ENCODE measurements around the gene ZNF100.

The ZNF100 gene

DNA sequence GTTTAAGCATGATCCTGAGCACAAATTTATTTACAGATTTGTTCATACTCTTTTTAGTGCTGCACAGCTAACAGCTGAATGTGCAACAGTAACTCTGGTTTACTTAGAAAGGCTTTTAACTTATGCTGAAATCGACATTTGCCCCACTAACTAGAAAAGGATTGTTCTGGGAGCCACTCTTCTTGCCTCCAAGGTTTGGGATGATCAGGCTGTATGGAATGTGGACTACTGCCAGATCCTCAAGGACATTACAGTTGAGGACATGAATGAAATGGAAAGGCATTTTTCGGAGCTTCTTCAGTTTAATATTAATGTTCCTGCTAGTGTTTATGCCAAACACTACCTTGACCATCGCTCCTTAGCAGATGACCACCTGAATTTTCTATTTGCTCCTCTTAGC, 16.0 kb downstream of the ZNF100 start:
- peaks cover 83% of the 10 kb centered on the region for H3K79me2 ChIP-seq (ENCODE audit: insufficient read depth, low read length)
- H4K20me1 ChIP-seq (ENCODE audit: insufficient read depth, low read length, poor library complexity, severe bottlenecking) = peaks cover 24% of the 10 kb centered on the region
- peaks cover 57% of the 10 kb centered on the region for H3K36me3 ChIP-seq (ENCODE audit: insufficient read depth, low read length)
- TF ChIP-seq EZH2phosphoT487 (IDR thresholded peaks at IDR 0.05; ENCODE audit: borderline replicate concordance) = no peak
- TF ChIP-seq, protein P1, sequence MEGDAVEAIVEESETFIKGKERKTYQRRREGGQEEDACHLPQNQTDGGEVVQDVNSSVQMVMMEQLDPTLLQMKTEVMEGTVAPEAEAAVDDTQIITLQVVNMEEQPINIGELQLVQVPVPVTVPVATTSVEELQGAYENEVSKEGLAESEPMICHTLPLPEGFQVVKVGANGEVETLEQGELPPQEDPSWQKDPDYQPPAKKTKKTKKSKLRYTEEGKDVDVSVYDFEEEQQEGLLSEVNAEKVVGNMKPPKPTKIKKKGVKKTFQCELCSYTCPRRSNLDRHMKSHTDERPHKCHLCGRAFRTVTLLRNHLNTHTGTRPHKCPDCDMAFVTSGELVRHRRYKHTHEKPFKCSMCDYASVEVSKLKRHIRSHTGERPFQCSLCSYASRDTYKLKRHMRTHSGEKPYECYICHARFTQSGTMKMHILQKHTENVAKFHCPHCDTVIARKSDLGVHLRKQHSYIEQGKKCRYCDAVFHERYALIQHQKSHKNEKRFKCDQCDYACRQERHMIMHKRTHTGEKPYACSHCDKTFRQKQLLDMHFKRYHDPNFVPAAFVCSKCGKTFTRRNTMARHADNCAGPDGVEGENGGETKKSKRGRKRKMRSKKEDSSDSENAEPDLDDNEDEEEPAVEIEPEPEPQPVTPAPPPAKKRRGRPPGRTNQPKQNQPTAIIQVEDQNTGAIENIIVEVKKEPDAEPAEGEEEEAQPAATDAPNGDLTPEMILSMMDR (conservative IDR thresholded peaks at IDR 0.05; ENCODE audit: low read length) = no peak
- no peaks in the 10 kb centered on the region for H3K27me3 ChIP-seq (ENCODE audit: insufficient read depth, low read length, poor library complexity, severe bottlenecking)
- H3K9ac ChIP-seq (ENCODE audit: low read depth, low read length, poor library complexity, severe bottlenecking) = no peak overlapping the region
- no peaks in the 10 kb centered on the region for H3K4me1 ChIP-seq (ENCODE audit: insufficient read depth, low read length, poor library complexity, severe bottlenecking)
- no peaks in the 10 kb centered on the region for H3K9me3 ChIP-seq (ENCODE audit: insufficient read depth, low read depth, low read length)
- no peak overlapping the region for H3K4me2 ChIP-seq (ENCODE audit: low read depth, low read length, poor library complexity, severe bottlenecking)
- no peak overlapping the region for H3K4me3 ChIP-seq (ENCODE audit: low read length, poor library complexity, severe bottlenecking)
- no peak overlapping the region for H2AFZ ChIP-seq (ENCODE audit: low read length)
- H3K9me2 ChIP-seq (replicated peaks; ENCODE audit: low read depth, low read length) = no peaks in the 10 kb centered on the region
- no peaks in the 10 kb centered on the region for H3F3A ChIP-seq (ENCODE audit: low read depth)

DNA sequence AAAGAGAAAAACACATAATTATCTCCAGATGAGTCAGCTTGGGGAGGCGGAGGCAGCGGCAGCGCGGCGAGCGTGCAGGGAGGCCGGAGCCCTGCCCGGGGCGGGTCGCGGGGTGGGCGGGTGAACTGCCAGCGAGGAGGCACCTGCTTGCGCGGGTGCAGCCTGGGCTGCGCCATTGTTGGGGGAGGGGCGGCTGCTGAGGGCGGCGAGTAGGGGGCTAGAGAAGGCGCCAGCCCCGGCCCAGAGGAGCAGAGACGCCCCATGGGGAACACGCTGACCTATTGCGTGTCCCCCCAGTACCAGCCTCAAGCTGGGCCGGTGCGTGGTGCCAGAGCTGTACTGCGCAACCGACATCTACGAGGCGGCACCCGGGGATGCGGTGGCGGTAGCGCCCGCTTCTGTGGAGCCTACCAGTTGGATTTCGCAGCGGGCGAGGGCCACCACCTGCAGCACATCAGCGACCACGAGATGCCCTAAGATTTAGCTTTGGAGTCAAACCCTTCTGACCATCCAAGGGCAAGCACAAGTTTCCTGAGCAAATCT, 16.7 kb downstream of the ZNF100 start:
- Histone ChIP-seq H3K9me2 (replicated peaks; ENCODE audit: low read depth, low read length) (no peaks in the 10 kb centered on the region), H3K27me3 (ENCODE audit: insufficient read depth, low read length, poor library complexity, severe bottlenecking) (no peaks in the 10 kb centered on the region), H3K9ac (ENCODE audit: low read depth, low read length, poor library complexity, severe bottlenecking) (no peak overlapping the region), H3K4me3 (ENCODE audit: low read length, poor library complexity, severe bottlenecking) (no peak overlapping the region), H3K4me1 (ENCODE audit: insufficient read depth, low read length, poor library complexity, severe bottlenecking) (no peaks in the 10 kb centered on the region), H3K79me2 (ENCODE audit: insufficient read depth, low read length) (peaks cover 83% of the 10 kb centered on the region), H4K20me1 (ENCODE audit: insufficient read depth, low read length, poor library complexity, severe bottlenecking) (peaks cover 22% of the 10 kb centered on the region), H3K9me3 (ENCODE audit: insufficient read depth, low read depth, low read length) (no peaks in the 10 kb centered on the region), H3K4me2 (ENCODE audit: low read depth, low read length, poor library complexity, severe bottlenecking) (no peak overlapping the region), H2AFZ (ENCODE audit: low read length) (no peak overlapping the region), H3F3A (ENCODE audit: low read depth) (no peaks in the 10 kb centered on the region), H3K36me3 (ENCODE audit: insufficient read depth, low read length) (peaks cover 64% of the 10 kb centered on the region)
- TF ChIP-seq EZH2phosphoT487 (IDR thresholded peaks at IDR 0.05; ENCODE audit: borderline replicate concordance) = no peak
- TF ChIP-seq, protein P1 (conservative IDR thresholded peaks at IDR 0.05; ENCODE audit: low read length) = no peak

DNA sequence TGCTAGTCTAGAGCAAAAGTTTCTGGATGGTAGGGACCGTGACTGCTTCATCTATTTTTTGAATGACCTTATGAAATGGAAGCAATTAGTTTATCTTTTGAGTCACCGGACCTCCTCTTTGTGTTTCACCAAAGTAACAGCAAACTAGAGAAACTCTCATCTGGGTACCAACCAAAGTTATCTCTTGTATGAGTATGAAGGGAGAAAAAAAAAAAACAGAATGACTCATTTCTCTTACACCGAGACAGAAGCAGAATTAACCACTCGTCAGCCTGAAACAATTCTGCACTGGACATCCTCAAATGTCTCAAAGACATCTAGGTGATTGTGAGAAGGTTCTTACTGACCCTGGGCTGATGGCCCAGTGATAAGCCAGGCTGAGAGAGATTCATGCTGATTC, 18.3 kb downstream of the ZNF100 start:
- H3K9me2 ChIP-seq (replicated peaks; ENCODE audit: low read depth, low read length) = no peaks in the 10 kb centered on the region
- no peak overlapping the region for H3K4me3 ChIP-seq (ENCODE audit: low read length, poor library complexity, severe bottlenecking)
- no peak overlapping the region for H3K9ac ChIP-seq (ENCODE audit: low read depth, low read length, poor library complexity, severe bottlenecking)
- H3K27me3 ChIP-seq (ENCODE audit: insufficient read depth, low read length, poor library complexity, severe bottlenecking) = no peaks in the 10 kb centered on the region
- TF ChIP-seq, protein P1 (conservative IDR thresholded peaks at IDR 0.05; ENCODE audit: low read length) = no peak
- TF ChIP-seq EZH2phosphoT487 (IDR thresholded peaks at IDR 0.05; ENCODE audit: borderline replicate concordance) = no peak
- no peak overlapping the region for H2AFZ ChIP-seq (ENCODE audit: low read length)
- no peaks in the 10 kb centered on the region for H3K9me3 ChIP-seq (ENCODE audit: insufficient read depth, low read depth, low read length)
- no peaks in the 10 kb centered on the region for H3K4me1 ChIP-seq (ENCODE audit: insufficient read depth, low read length, poor library complexity, severe bottlenecking)
- no peak overlapping the region for H3K4me2 ChIP-seq (ENCODE audit: low read depth, low read length, poor library complexity, severe bottlenecking)
- peaks cover 17% of the 10 kb centered on the region for H4K20me1 ChIP-seq (ENCODE audit: insufficient read depth, low read length, poor library complexity, severe bottlenecking)
- H3K79me2 ChIP-seq (ENCODE audit: insufficient read depth, low read length) = peaks cover 69% of the 10 kb centered on the region
- H3K36me3 ChIP-seq (ENCODE audit: insufficient read depth, low read length) = peaks cover 69% of the 10 kb centered on the region
- H3F3A ChIP-seq (ENCODE audit: low read depth) = no peaks in the 10 kb centered on the region
